Measurements from ENCODE around the gene WEE1.

- no peak for TF ChIP-seq CTCF (IDR thresholded peaks at IDR 0.05; ENCODE audit: low read depth, low read length)
- no peak for TF ChIP-seq POLR2A (IDR thresholded peaks at IDR 0.05; ENCODE audit: extremely low read depth, insufficient read length)
- TF ChIP-seq MYC (IDR thresholded peaks at IDR 0.05; ENCODE audit: low read depth, low read length) = no peak
- no peak for TF ChIP-seq MAX (IDR thresholded peaks at IDR 0.05; ENCODE audit: low read depth, low read length)
Measured at GRCh38 chr11:9533736-9534473, 39.6 kb upstream of the WEE1 start.
